Erythroblast (primary cell): ENCODE data around the gene CARD6.

Source experiments
- GATA1 ChIP-seq: IDR thresholded peaks from 2 replicates; pipeline ENCODE4 v1.6.1; 2011; ENCODE audit warnings: low read depth, mild to moderate bottlenecking, control low read depth, low read length, moderate library complexity
- POLR2A ChIP-seq: IDR thresholded peaks from 2 replicates; pipeline ENCODE4 v1.6.1; 2011; ENCODE audit warnings: mild to moderate bottlenecking, low read length

- no peak for TF ChIP-seq POLR2A
- TF ChIP-seq GATA1 = no peak
Observed at GRCh38 chr5:40796487-40796889, 44.7 kb upstream of the CARD6 start.
